A673 (cell line): ENCODE results near the gene DNAJC2. TPM values are rescaled to one million over a fixed set of nuclear protein-coding genes. Genes with fewer than 3 reads are reported as not detected.
"Not testable (repeated sequence)": the region's sequence is repeated elsewhere in the genome, so short reads cannot be mapped to it uniquely, and the experiment has no call there.

ENCODE experiments used
- BruUV-seq: library from RNA; stranded (reverse); fragments of 400-500 nt; replicated peaks from 2 replicates; lab custom pipeline; 2021; lab: Mats Ljungman, UMichigan
- CTCF ChIA-PET: fragments of 300-600 bp; sonication (Branson Sonifier 250); formaldehyde crosslinking; loops from one replicate; lab custom pipeline; 2022; ENCODE audit warnings: antibody characterized with exemption; lab: Charles Lee
- POLR2A ChIA-PET: fragments of 300-600 bp; sonication (Branson Sonifier 250); formaldehyde crosslinking; loops from one replicate; lab custom pipeline; 2022; ENCODE audit warnings: antibody characterized with exemption; ENCODE audit not compliant: low non-redundant PET; lab: Charles Lee
- DNase-seq: peaks from one replicate; pipeline ENCODE4 v3.0.0-alpha.2; 2015; ENCODE audit warnings: low spot score
- H3K27ac ChIP-seq: fragments of 200-600 bp; sonication (generic); 2 replicates; pipeline ENCODE4 v1.5.1; 2016; ENCODE audit warnings: mixed run types, low read depth, mild to moderate bottlenecking, mixed read lengths, antibody characterized with exemption, low read length; ENCODE audit not compliant: poor library complexity, severe bottlenecking
- H3K27me3 ChIP-seq: fragments of 200-600 bp; sonication (generic); replicated peaks from 2 replicates; pipeline ENCODE4 v1.6.1; 2017; ENCODE audit warnings: mixed run types, low read depth, mild to moderate bottlenecking, mixed read lengths, antibody characterized with exemption, low read length; ENCODE audit not compliant: insufficient read depth, poor library complexity
- H3K36me3 ChIP-seq: fragments of 200-600 bp; sonication (generic); 2 replicates; pipeline ENCODE4 v1.6.1; 2016; ENCODE audit warnings: mixed run types, mild to moderate bottlenecking, mixed read lengths, antibody characterized with exemption, low read length; ENCODE audit not compliant: insufficient read depth, poor library complexity, severe bottlenecking
- H3K4me1 ChIP-seq: fragments of 200-600 bp; sonication (generic); 2 replicates; pipeline ENCODE4 v1.6.1; 2017; ENCODE audit warnings: mixed run types, mild to moderate bottlenecking, mixed read lengths, antibody characterized with exemption, low read length; ENCODE audit not compliant: insufficient read depth, poor library complexity, severe bottlenecking
- H3K4me3 ChIP-seq: fragments of 200-600 bp; sonication (generic); 2 replicates; pipeline ENCODE4 v1.5.1; 2016; ENCODE audit warnings: low read depth, mixed run types, mild to moderate bottlenecking, mixed read lengths, low read length; ENCODE audit not compliant: poor library complexity, severe bottlenecking
- H3K9me3 ChIP-seq: fragments of 200-600 bp; sonication (generic); 2 replicates; pipeline ENCODE4 v1.6.1; 2016; ENCODE audit warnings: mixed run types, low read depth, mild to moderate bottlenecking, mixed read lengths, antibody characterized with exemption, low read length; ENCODE audit not compliant: poor library complexity, severe bottlenecking
- intact Hi-C: fragments of 100-400 bp; cut with micrococcal nuclease; formaldehyde crosslinking; loops from one replicate; pipeline ENCODE4 v1.10.0; 2022; ENCODE audit not compliant: unreplicated experiment
- total RNA-seq: library from RNA; stranded (reverse); gene quantifications from 2 replicates; pipeline ENCODE4 v1.2.3, GENCODE V29; 2021

Gene DNAJC2
- total RNA-seq, 1 experiment from 2014 or later: 76.8 TPM

GRCh38 chr7:103278195-103278594 lies 66.4 kb downstream of the DNAJC2 start:
- H3K27ac ChIP-seq, DNase-seq, H3K4me1 ChIP-seq, intact Hi-C loops, H3K4me3 ChIP-seq, H3K36me3 ChIP-seq, BruUV-seq, CTCF ChIA-PET, H3K27me3 ChIP-seq, H3K9me3 ChIP-seq, POLR2A ChIA-PET: not testable (repeated sequence)

GRCh38 chr7:103274867-103275266 lies 69.7 kb downstream of the DNAJC2 start:
- DNase-seq, H3K27ac ChIP-seq, H3K36me3 ChIP-seq, POLR2A ChIA-PET, BruUV-seq, H3K9me3 ChIP-seq, H3K4me3 ChIP-seq, H3K27me3 ChIP-seq, CTCF ChIA-PET, intact Hi-C loops, H3K4me1 ChIP-seq: not testable (repeated sequence)

DNA sequence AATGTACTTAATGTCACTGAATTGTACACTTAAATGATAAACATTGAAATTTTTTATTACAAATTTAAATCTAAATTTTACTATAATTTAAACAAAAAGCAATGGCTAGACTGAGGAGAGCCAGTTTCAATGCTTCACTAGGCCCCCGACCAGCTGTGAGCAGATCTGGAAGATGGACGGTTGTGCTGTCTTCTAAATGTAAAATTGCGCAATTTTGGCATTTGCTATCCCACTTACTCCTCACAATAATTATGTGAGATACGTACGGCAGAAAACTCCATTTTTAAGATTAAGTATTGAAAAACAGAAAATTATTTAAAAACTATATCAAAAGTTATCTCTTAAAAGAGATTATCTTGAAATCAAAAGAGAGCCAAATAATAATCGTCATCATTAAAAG lies 71.2 kb downstream of the DNAJC2 start:
- H3K4me3 ChIP-seq, H3K27me3 ChIP-seq, H3K36me3 ChIP-seq, H3K4me1 ChIP-seq, DNase-seq, BruUV-seq, CTCF ChIA-PET, H3K27ac ChIP-seq, POLR2A ChIA-PET, intact Hi-C loops, H3K9me3 ChIP-seq: not testable (repeated sequence)

GRCh38 chr7:103266229-103266628 lies 78.3 kb downstream of the DNAJC2 start:
- BruUV-seq, POLR2A ChIA-PET, intact Hi-C loops: not testable (repeated sequence)

GRCh38 chr7:103264054-103264453 lies 80.5 kb downstream of the DNAJC2 start:
- H3K36me3 ChIP-seq, DNase-seq, H3K9me3 ChIP-seq, H3K27ac ChIP-seq, H3K27me3 ChIP-seq, H3K4me3 ChIP-seq, POLR2A ChIA-PET, BruUV-seq, intact Hi-C loops, H3K4me1 ChIP-seq, CTCF ChIA-PET: not testable (repeated sequence)

More at GRCh38 chr7:103266229-103266628, 78.3 kb downstream of the DNAJC2 start:
- H3K27me3 ChIP-seq, H3K27ac ChIP-seq, DNase-seq, CTCF ChIA-PET, H3K36me3 ChIP-seq, H3K4me1 ChIP-seq, H3K9me3 ChIP-seq, H3K4me3 ChIP-seq: not testable (repeated sequence)

Other genes starting within 250 kb of the DNAJC2 start
- gene NAPEPLD, start 195.7 kb downstream of the DNAJC2 start, total RNA-seq: 11.8 and 14.8 TPM in 2 replicates
- 66.8 and 71.7 TPM in 2 replicates for gene PMPCB, start 47.3 kb downstream of the DNAJC2 start, total RNA-seq
- gene PSMC2, start 2.9 kb upstream of the DNAJC2 start, total RNA-seq: 303 and 333 TPM in 2 replicates
- not detected in 2 replicates for gene SLC26A5, start 101.4 kb upstream of the DNAJC2 start, total RNA-seq